IMR-90 (cell line): Measurements from ENCODE around the gene TBX10. TPM values are rescaled to one million over a fixed set of nuclear protein-coding genes. Genes with fewer than 3 reads are reported as not detected.

Experiments used
- ATAC-seq: fragments of 200-7000 bp; cut with Tn5 transposase; 2 replicates; pipeline ENCODE4 v1.9.1; 2020; ENCODE audit warnings: low read depth, mild to moderate bottlenecking, moderate library complexity
- BruUV-seq: library from RNA; stranded (reverse); fragments of 400-500 nt; replicated peaks from 2 replicates; lab custom pipeline; 2021; lab: Mats Ljungman, UMichigan
- CTCF ChIA-PET: fragments of 300-600 bp; formaldehyde crosslinking; extraction: SDS; loops from one replicate; lab custom pipeline; 2021; ENCODE audit warnings: antibody characterized with exemption; lab: Yijun Ruan, JAX
- POLR2A ChIA-PET: fragments of 300-600 bp; sonication (Branson Sonifier 250); formaldehyde crosslinking; loops from one replicate; lab custom pipeline; 2022; ENCODE audit warnings: antibody characterized with exemption; ENCODE audit not compliant: unreplicated experiment; lab: Charles Lee
- DNase-seq: peaks from one replicate; pipeline ENCODE4 v3.0.0; 2013
- H2AFZ ChIP-seq: replicated peaks from 2 replicates; pipeline ENCODE3; 2013; ENCODE audit warnings: low read length, mild to moderate bottlenecking; ENCODE audit not compliant: poor library complexity
- H2AK5ac ChIP-seq: 2 replicates; pipeline ENCODE4 v1.6.1; 2013; ENCODE audit warnings: low read depth, low read length, inconsistent platforms
- H2AK9ac ChIP-seq: replicated peaks from 2 replicates; pipeline ENCODE3; 2013; ENCODE audit warnings: mild to moderate bottlenecking, low read depth, low read length, moderate library complexity; ENCODE audit not compliant: poor library complexity
- H2BK120ac ChIP-seq: 2 replicates; pipeline ENCODE4 v1.6.1; 2013; ENCODE audit warnings: low read depth, low read length, inconsistent platforms
- H2BK15ac ChIP-seq: 3 replicates; pipeline ENCODE4 v1.6.1; 2013; ENCODE audit warnings: low read depth, low read length, inconsistent platforms
- H2BK20ac ChIP-seq: 2 replicates; pipeline ENCODE4 v1.6.1; 2013; ENCODE audit warnings: low read depth, mild to moderate bottlenecking, inconsistent platforms, low read length, moderate library complexity
- H2BK5ac ChIP-seq: 2 replicates; pipeline ENCODE4 v1.6.1; 2013; ENCODE audit warnings: mild to moderate bottlenecking, low read depth, low read length, inconsistent platforms; ENCODE audit not compliant: poor library complexity, severe bottlenecking
- H3K14ac ChIP-seq: replicated peaks from 2 replicates; pipeline ENCODE4 v1.6.1; 2013; ENCODE audit warnings: low read depth, low read length, inconsistent platforms
- H3K18ac ChIP-seq: 2 replicates; pipeline ENCODE4 v1.6.1; 2013; ENCODE audit warnings: low read depth, low read length, control low read depth
- H3K23ac ChIP-seq: 2 replicates; pipeline ENCODE4 v1.6.1; 2013; ENCODE audit warnings: low read depth, low read length, inconsistent platforms
- H3K27ac ChIP-seq: 2 replicates; pipeline ENCODE4 v1.5.1; 2013; ENCODE audit warnings: mild to moderate bottlenecking, control low read depth, low read length; ENCODE audit not compliant: insufficient read depth
- H3K27me3 ChIP-seq: 2 replicates; pipeline ENCODE4 v1.6.1; 2013; ENCODE audit warnings: low read length; ENCODE audit not compliant: control insufficient read depth, insufficient read depth
- H3K36me3 ChIP-seq: 2 replicates; pipeline ENCODE4 v1.6.1; 2013; ENCODE audit warnings: low read length, mixed read lengths; ENCODE audit not compliant: control insufficient read depth, insufficient read depth
- H3K4ac ChIP-seq: 2 replicates; pipeline ENCODE4 v1.6.1; 2013; ENCODE audit warnings: low read depth, low read length, inconsistent platforms
- H3K4me1 ChIP-seq: 2 replicates; pipeline ENCODE4 v1.6.1; 2013; ENCODE audit warnings: low read length, mixed read lengths; ENCODE audit not compliant: control insufficient read depth, insufficient read depth
- H3K4me2 ChIP-seq: 2 replicates; pipeline ENCODE4 v1.6.1; 2013; ENCODE audit warnings: low read depth, mild to moderate bottlenecking, control low read depth, low read length, moderate library complexity
- H3K4me3 ChIP-seq: 2 replicates; pipeline ENCODE4 v1.5.1; 2013; ENCODE audit warnings: low read depth, mild to moderate bottlenecking, control low read depth, low read length, moderate library complexity; ENCODE audit not compliant: insufficient read depth
- H3K56ac ChIP-seq: 2 replicates; pipeline ENCODE4 v1.6.1; 2013; ENCODE audit warnings: low read length, inconsistent platforms; ENCODE audit not compliant: insufficient read depth; ENCODE audit errors: extremely low read depth
- H3K79me1 ChIP-seq, 2 experiments: 2 replicates each; pipeline ENCODE4 v1.6.1; 2013; ENCODE audit warnings: low read length in 2 of 2, inconsistent platforms in 1 of 2, low read depth in 1 of 2
- H3K9ac ChIP-seq: 2 replicates; pipeline ENCODE4 v1.6.1; 2013; ENCODE audit warnings: low read depth, low read length, control low read depth
- H3K9me1 ChIP-seq: 2 replicates; pipeline ENCODE4 v1.6.1; 2013; ENCODE audit warnings: low read length, inconsistent platforms; ENCODE audit not compliant: insufficient read depth
- H3K9me3 ChIP-seq: 2 replicates; pipeline ENCODE4 v1.6.1; 2013; ENCODE audit warnings: low read length; ENCODE audit not compliant: control insufficient read depth, insufficient read depth
- H4K20me1 ChIP-seq: 2 replicates; pipeline ENCODE4 v1.6.1; 2013; ENCODE audit warnings: low read length, inconsistent platforms; ENCODE audit not compliant: insufficient read depth
- H4K5ac ChIP-seq: 2 replicates; pipeline ENCODE4 v1.6.1; 2013; ENCODE audit warnings: mild to moderate bottlenecking, low read depth, low read length, control low read depth
- H4K8ac ChIP-seq, 2 experiments: 2 replicates each; pipeline ENCODE4 v1.6.1; 2013; ENCODE audit warnings: low read depth in 2 of 2, low read length in 2 of 2, control low read depth in 1 of 2, inconsistent platforms in 1 of 2
- H4K91ac ChIP-seq: 2 replicates; pipeline ENCODE4 v1.6.1; 2013; ENCODE audit warnings: low read depth, low read length, inconsistent platforms; ENCODE audit not compliant: insufficient read depth
- BHLHE40 ChIP-seq: fragments of 150-350 bp; IDR thresholded peaks from 2 replicates; pipeline ENCODE4 v1.6.1; 2016; ENCODE audit warnings: mild to moderate bottlenecking, low read depth, low read length
- CEBPB ChIP-seq: IDR thresholded peaks from 2 replicates; pipeline ENCODE4 v1.6.1; 2012; ENCODE audit warnings: low read depth, low read length, improper control_type of control experiment
- CHD1 ChIP-seq: IDR thresholded peaks from 2 replicates; pipeline ENCODE4 v1.6.1; 2012; ENCODE audit warnings: low read depth, low read length, improper control_type of control experiment
- CTCF ChIP-seq: conservative IDR thresholded peaks from 2 replicates; pipeline ENCODE4 v1.5.1; 2012; ENCODE audit warnings: mild to moderate bottlenecking, low read depth, low read length, improper control_type of control experiment
- ELK1 ChIP-seq: fragments of 150-350 bp; IDR thresholded peaks from 2 replicates; pipeline ENCODE4 v1.6.1; 2016; ENCODE audit warnings: low read depth, mild to moderate bottlenecking, low read length, moderate library complexity, borderline replicate concordance
- FOS ChIP-seq: fragments of 150-350 bp; IDR thresholded peaks from 2 replicates; pipeline ENCODE4 v1.6.1; 2016; ENCODE audit warnings: low read depth, low read length
- MAFK ChIP-seq: IDR thresholded peaks from 2 replicates; pipeline ENCODE4 v1.6.1; 2012; ENCODE audit warnings: low read depth, low read length, improper control_type of control experiment
- MAZ ChIP-seq: IDR thresholded peaks from 2 replicates; pipeline ENCODE4 v1.6.1; 2012; ENCODE audit warnings: low read depth, mild to moderate bottlenecking, low read length, improper control_type of control experiment, moderate library complexity, borderline replicate concordance
- NFE2L2 ChIP-seq: fragments of 150-350 bp; IDR thresholded peaks from 2 replicates; pipeline ENCODE4 v1.6.1; 2016; ENCODE audit warnings: low read depth, mild to moderate bottlenecking, low read length
- POLR2A ChIP-seq: IDR thresholded peaks from 2 replicates; pipeline ENCODE4 v1.6.1; 2012; ENCODE audit warnings: mild to moderate bottlenecking, low read depth, low read length
- RAD21 ChIP-seq: IDR thresholded peaks from 2 replicates; pipeline ENCODE4 v1.6.1; 2012; ENCODE audit warnings: low read length, improper control_type of control experiment
- RCOR1 ChIP-seq: IDR thresholded peaks from 2 replicates; pipeline ENCODE4 v1.6.1; 2012; ENCODE audit warnings: mild to moderate bottlenecking, low read length, improper control_type of control experiment; ENCODE audit not compliant: insufficient replicate concordance
- RFX5 ChIP-seq: IDR thresholded peaks from 2 replicates; pipeline ENCODE4 v1.8.0; 2012; ENCODE audit warnings: low read depth, mild to moderate bottlenecking, low read length, moderate library complexity
- SMC3 ChIP-seq: fragments of 150-350 bp; IDR thresholded peaks from 2 replicates; pipeline ENCODE4 v1.6.1; 2016; ENCODE audit warnings: low read depth, mild to moderate bottlenecking, antibody characterized with exemption, low read length, moderate library complexity
- USF2 ChIP-seq: fragments of 150-350 bp; IDR thresholded peaks from 2 replicates; pipeline ENCODE4 v1.6.1; 2017; ENCODE audit warnings: mild to moderate bottlenecking, antibody characterized with exemption, low read length, low read depth
- WGBS, 2 experiments: methylation state at CpG; one replicate each; pipeline versions ENCODE4 v1.1.5 to v1.1.7; 2013; ENCODE audit warnings: missing lambda C conversion rate in 2 of 2; ENCODE audit not compliant: insufficient read length in 1 of 2; ENCODE audit errors: extremely low coverage in 2 of 2; 5-methylcytosine and 5-hydroxymethylcytosine counted together
- dilution Hi-C: fragments of 300-500 bp; cut with HindIII; formaldehyde crosslinking; loops from one replicate; pipeline ENCODE4 v1.14.3; 2018; ENCODE audit warnings: low sequenced_read_pairs; ENCODE audit not compliant: unreplicated experiment
- in situ Hi-C: fragments of 300-500 bp; cut with MboI; formaldehyde crosslinking; loops from 3 replicates; pipeline ENCODE4 v1.14.3; 2019; ENCODE audit warnings: low sequenced_read_pairs, inconsistent platforms, mixed read lengths
- intact Hi-C: fragments of 100-400 bp; cut with micrococcal nuclease; formaldehyde crosslinking; loops from 2 replicates; pipeline ENCODE4 v1.10.0; 2022
- polyA plus RNA-seq, 3 experiments: library from polyadenylated mRNA; depleted of rRNA; stranded (reverse); fragments of >200 nt; gene quantifications; 2 replicates each; pipeline ENCODE4 v1.2.3, GENCODE V29; 2012; ENCODE audit warnings: low replicate concordance in 1 of 3
- total RNA-seq: library from RNA; depleted of rRNA; stranded (reverse); fragments of >200 nt; gene quantifications from 2 replicates; pipeline ENCODE4 v1.2.3, GENCODE V29; 2012

The TBX10 gene
- total and polyA plus RNA-seq, 2 of the 4 experiments (the other 2 are of a cell fraction), result not detected

- Histone ChIP-seq H3K56ac (peak overlapping the region; percentile 24), H3K27ac (peak overlapping the region; percentile 84), H3K9me3 (no peaks in the 10 kb centered on the region), H4K20me1 (peaks cover 31% of the 10 kb centered on the region), H3K4me2 (peak overlapping the region; percentile 81), H3K18ac (peak overlapping the region; percentile 45; the same call in 1 of the 2 replicates), H3K79me1 (peaks cover 18 to 45% of the 10 kb centered on the region in 2 experiments), H3K4ac (peak overlapping the region; percentile 91), H2BK15ac (no peak overlapping the region), H3K9ac (peak overlapping the region; percentile 86), H3K23ac (peak overlapping the region; percentile 90), H3K9me1 (peaks cover 16% of the 10 kb centered on the region), H2BK5ac (peak overlapping the region; percentile 76), H3K27me3 (peaks cover 9% of the 10 kb centered on the region; the same call in 1 of the 2 replicates), H4K5ac (peak overlapping the region; percentile 50), H2AK9ac (peak overlapping the region; percentile 99), H3K4me1 (peaks cover 14% of the 10 kb centered on the region), H2BK120ac (peak overlapping the region; percentile 39; the same call in 1 of the 2 replicates), H3K36me3 (peaks cover 20% of the 10 kb centered on the region), H2AFZ (peak overlapping the region; percentile 85), H3K14ac (peak overlapping the region; percentile 98), H4K8ac (peak overlapping the region; percentile 63 to 84; a peak in 3 of 4 replicates), H2AK5ac (peak overlapping the region; percentile 97), H4K91ac (peak overlapping the region; percentile 55), H3K4me3 (peak overlapping the region; percentile 77), H2BK20ac (no peak overlapping the region)
- ATAC-seq (peak; percentile 55), DNase-seq (peak; percentile 54)
- intact Hi-C loops, result no loop called here
- no CpG with 5 or more reads among the region's 33 CpGs for WGBS, 2 experiments
- POLR2A ChIA-PET, result no interaction called here
- dilution Hi-C loops, result no loop called here
- BruUV-seq, result TSS peak; percentile 78
- in situ Hi-C loops, result no loop called here
- CTCF ChIA-PET, result interaction anchor here (0.9 to 2.3 kb wide), 4 partner anchors 8 to 18 kb away, joined by 3 to 9 read pairs (median 4); no protein-coding TSS in a partner anchor
- TF ChIP-seq POLR2A (no peak), NFE2L2 (no peak), MAFK (no peak), CEBPB (no peak), CHD1 (no peak), RFX5 (no peak), FOS (no peak), BHLHE40 (no peak), SMC3 (no peak), ELK1 (no peak), CTCF (no peak), USF2 (0 out of 2 replicates have a peak, but pooled peaks have one; percentile 9), RAD21 (no peak), MAZ (peak; percentile 28; the same call in 1 of the 2 replicates), RCOR1 (no peak)
These were observed 55.2 kb downstream of the TBX10 start for GRCh38 chr11:67584205-67584880.
